ENCODE measurements around the gene FLNA. TPM values are rescaled to one million over a fixed set of nuclear protein-coding genes. Genes with fewer than 3 reads are reported as not detected.

FLNA gene
- total and polyA plus RNA-seq, 7 experiments from 2014 or later = 96.0 to 1,423 (median 462) TPM

DNA sequence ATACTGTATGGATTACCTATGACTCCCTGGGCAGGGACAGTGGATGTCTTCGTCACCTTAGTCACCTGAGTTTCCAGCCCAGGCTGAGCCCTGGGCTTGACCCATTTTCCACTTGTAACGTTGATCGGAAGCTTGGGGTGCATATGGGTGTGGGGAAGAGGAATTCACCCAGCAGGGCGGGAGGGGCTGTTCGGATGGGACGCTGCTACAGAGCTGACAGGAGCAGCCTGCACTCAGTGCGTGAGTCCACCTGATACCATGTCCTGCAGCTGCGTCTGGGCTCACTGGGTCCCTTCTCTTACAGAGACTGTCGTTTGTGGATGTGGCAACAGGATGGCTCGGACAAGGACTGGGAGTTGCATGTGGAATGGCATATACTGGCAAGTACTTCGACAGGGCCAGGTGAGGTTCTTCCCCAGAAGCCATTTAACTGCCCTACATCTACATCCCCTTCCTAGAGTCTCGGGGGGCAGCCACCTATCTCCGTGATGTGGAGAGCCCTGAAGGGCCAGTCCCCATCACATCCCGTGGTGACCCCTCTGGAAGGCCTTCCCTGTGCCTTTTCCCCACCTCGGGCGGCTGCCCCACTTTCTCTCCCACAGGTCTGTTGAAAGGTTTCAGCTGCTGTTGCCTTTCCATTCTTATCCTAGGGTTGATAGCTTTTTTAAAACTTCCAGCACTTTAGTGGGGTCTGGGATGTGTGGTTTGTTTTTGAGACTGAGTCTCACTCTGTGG, 65.2 kb downstream of the FLNA start:
- H3K4me1 ChIP-seq (ENCODE audit: control insufficient read depth in 2 of 2, insufficient read depth in 2 of 2, low read length in 2 of 2) = peaks cover 30 to 35% of the 10 kb centered on the region in 2 donors
- POLR2A ChIA-PET = interaction anchor here (0.5 to 1.4 kb wide), 4 partner anchors 18 to 307 kb away, joined by 3 to 6 read pairs (median 4); no protein-coding TSS in a partner anchor
- H3K27ac Mint-ChIP-seq = peak overlapping the region in 2 of 9 donors; percentile 12 to 85

DNA sequence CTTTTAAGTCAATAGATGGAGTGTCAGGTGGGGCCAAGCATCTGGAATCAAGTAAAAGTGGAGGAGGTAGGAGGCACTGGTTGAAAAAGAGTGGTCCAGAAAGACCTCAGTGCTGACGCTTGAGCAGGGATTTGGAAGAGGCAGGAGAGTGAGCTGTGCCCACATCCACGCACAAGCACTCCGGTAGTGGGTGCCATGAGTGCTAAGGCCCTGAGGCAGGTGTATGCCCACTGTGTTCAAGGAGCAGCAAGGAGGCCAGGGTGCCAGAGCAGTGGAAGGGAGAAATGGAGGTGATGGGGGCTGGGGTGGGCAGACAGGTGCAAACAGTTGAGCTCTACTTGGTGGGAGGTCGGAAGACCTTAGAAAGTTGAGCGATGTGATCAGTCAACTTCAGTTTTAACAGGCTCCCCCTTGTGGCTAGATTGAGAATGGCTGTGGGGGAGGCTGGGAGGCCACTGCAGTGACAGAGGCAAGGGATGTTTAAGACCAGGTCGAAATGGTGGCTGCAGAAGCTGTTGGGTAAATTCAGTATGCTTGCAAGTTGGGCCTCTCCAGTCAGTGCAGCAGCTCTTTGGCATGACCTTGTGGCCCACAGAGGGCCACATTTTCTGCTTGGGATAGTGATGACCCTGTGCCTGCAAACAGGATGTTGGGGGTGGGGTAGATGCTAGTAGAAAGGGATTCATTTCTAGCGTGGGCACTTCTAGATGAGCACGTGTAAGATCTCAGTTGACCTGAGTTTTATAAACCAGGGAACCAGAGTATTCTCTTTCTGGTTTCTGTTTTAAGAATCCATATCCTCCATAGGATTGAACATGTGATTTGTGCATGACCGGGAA, 66.1 kb downstream of the FLNA start:
- DNase-seq (peak; percentile 47 to 83 (median 71)), ATAC-seq (peak; percentile 91)
- peak overlapping the region; percentile 20 for H3K4me3 ChIP-seq (ENCODE audit: low read length)
- intact Hi-C loops (cut with micrococcal nuclease) = loop anchor here in 1 of 2 donors (1.0 kb wide), 2 partner anchors 172 to 211 kb away; partner anchors contain the start of gene MECP2
- H3K27me3 ChIP-seq (ENCODE audit: control insufficient read depth in 2 of 2, insufficient read depth in 2 of 2, low read length in 2 of 2) = no peaks in the 10 kb centered on the region
- no peak overlapping the region for H3K27ac ChIP-seq (ENCODE audit: low read depth, low read length)
- peaks cover 26 to 35% of the 10 kb centered on the region in 2 donors for H3K4me1 ChIP-seq (ENCODE audit: control insufficient read depth in 2 of 2, insufficient read depth in 2 of 2, low read length in 2 of 2)
- ChIA-PET POLR2A (interaction anchor here (0.9 to 1.4 kb wide), 3 partner anchors 19 to 212 kb away, joined by 4 to 6 read pairs (median 5); no protein-coding TSS in a partner anchor), CTCF (interaction anchor here (0.6 to 2.7 kb wide), 8 partner anchors 9 to 295 kb away, joined by 3 to 9 read pairs (median 5); no protein-coding TSS in a partner anchor)
- Mint-ChIP-seq H3K36me3 (no peaks in the 10 kb centered on the region), H3K4me1 (peaks cover 17 to 38% (median 29%) of the 10 kb centered on the region in 7 donors), H3K9me3 (no peaks in the 10 kb centered on the region), H3K27ac (peak overlapping the region in 8 of 9 donors; percentile 2 to 85 (median 50)), H3K4me3 (peak overlapping the region; percentile 29 to 63 (median 46)), H3K27me3 (no peaks in the 10 kb centered on the region)
- H3K36me3 ChIP-seq (ENCODE audit: control insufficient read depth in 2 of 3, insufficient read depth in 3 of 3, low read length in 3 of 3) = no peaks in the 10 kb centered on the region
- H3K9me3 ChIP-seq (ENCODE audit: control insufficient read depth in 2 of 3, low read length in 3 of 3) = no peaks in the 10 kb centered on the region

More for the DNA sequence above, 65.2 kb downstream of the FLNA start:
- no peaks in the 10 kb centered on the region for H3K9me3 Mint-ChIP-seq
- Histone ChIP-seq H3K4me3 (ENCODE audit: low read length) (no peak overlapping the region), H3K27me3 (ENCODE audit: control insufficient read depth in 2 of 2, insufficient read depth in 2 of 2, low read length in 2 of 2) (no peaks in the 10 kb centered on the region), H3K9me3 (ENCODE audit: control insufficient read depth in 2 of 3, low read length in 3 of 3) (no peaks in the 10 kb centered on the region), H3K27ac (ENCODE audit: low read depth, low read length) (no peak overlapping the region), H3K36me3 (ENCODE audit: control insufficient read depth in 2 of 3, insufficient read depth in 3 of 3, low read length in 3 of 3) (no peaks in the 10 kb centered on the region)
- H3K4me3 Mint-ChIP-seq = no peak overlapping the region
- intact Hi-C loops (cut with micrococcal nuclease) = no loop called here
- ATAC-seq (no peak), DNase-seq (no peak)
- CTCF ChIA-PET = interaction anchor here (1.0 to 2.7 kb wide), 7 partner anchors 8 to 296 kb away, joined by 3 to 9 read pairs (median 5); no protein-coding TSS in a partner anchor
- H3K27me3 Mint-ChIP-seq = no peaks in the 10 kb centered on the region
- H3K36me3 Mint-ChIP-seq = no peaks in the 10 kb centered on the region
- peaks cover 20 to 42% (median 32%) of the 10 kb centered on the region in 7 donors for H3K4me1 Mint-ChIP-seq

DNA sequence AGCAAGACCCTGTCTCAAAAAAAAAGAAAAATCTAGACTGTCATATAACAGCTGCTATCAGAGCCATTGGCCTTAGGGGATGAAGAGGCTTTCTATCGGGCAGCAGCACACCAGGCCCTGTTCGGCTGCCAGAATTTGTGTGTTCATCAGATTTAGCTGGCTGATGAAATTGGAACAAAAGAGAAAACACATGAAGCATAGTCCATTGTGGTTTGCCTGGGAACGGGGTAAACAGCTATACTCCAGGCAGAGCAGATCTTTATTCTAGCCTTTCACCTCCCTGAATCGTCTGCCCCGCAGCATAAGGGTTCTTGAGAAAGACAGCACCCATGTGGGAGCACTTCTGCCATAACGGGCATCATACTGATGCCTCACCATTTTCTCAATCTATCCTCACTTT, 67.2 kb downstream of the FLNA start:
- no peaks in the 10 kb centered on the region for H3K36me3 ChIP-seq (ENCODE audit: control insufficient read depth in 2 of 3, insufficient read depth in 3 of 3, low read length in 3 of 3)
- DNase-seq (no peak), ATAC-seq (no peak)
- H3K4me3 ChIP-seq (ENCODE audit: low read length) = no peak overlapping the region
- H3K27me3 Mint-ChIP-seq = no peaks in the 10 kb centered on the region
- H3K27me3 ChIP-seq (ENCODE audit: control insufficient read depth in 2 of 2, insufficient read depth in 2 of 2, low read length in 2 of 2) = no peaks in the 10 kb centered on the region
- intact Hi-C loops (cut with micrococcal nuclease) = no loop called here
- no peak overlapping the region for H3K27ac Mint-ChIP-seq
- no peak overlapping the region for H3K4me3 Mint-ChIP-seq
- no peaks in the 10 kb centered on the region for H3K9me3 Mint-ChIP-seq
- ChIA-PET POLR2A (no interaction called here), CTCF (interaction anchor here (1.0 to 2.7 kb wide), 2 partner anchors 170 to 221 kb away, joined by 4 to 9 read pairs; no protein-coding TSS in a partner anchor)
- H3K36me3 Mint-ChIP-seq = no peaks in the 10 kb centered on the region
- peaks cover 12 to 31% (median 21%) of the 10 kb centered on the region in 7 donors for H3K4me1 Mint-ChIP-seq
- H3K27ac ChIP-seq (ENCODE audit: low read depth, low read length) = no peak overlapping the region
- H3K9me3 ChIP-seq (ENCODE audit: control insufficient read depth in 2 of 3, low read length in 3 of 3) = no peaks in the 10 kb centered on the region
- H3K4me1 ChIP-seq (ENCODE audit: control insufficient read depth in 2 of 2, insufficient read depth in 2 of 2, low read length in 2 of 2) = peaks cover 15 to 25% of the 10 kb centered on the region in 2 donors

DNA sequence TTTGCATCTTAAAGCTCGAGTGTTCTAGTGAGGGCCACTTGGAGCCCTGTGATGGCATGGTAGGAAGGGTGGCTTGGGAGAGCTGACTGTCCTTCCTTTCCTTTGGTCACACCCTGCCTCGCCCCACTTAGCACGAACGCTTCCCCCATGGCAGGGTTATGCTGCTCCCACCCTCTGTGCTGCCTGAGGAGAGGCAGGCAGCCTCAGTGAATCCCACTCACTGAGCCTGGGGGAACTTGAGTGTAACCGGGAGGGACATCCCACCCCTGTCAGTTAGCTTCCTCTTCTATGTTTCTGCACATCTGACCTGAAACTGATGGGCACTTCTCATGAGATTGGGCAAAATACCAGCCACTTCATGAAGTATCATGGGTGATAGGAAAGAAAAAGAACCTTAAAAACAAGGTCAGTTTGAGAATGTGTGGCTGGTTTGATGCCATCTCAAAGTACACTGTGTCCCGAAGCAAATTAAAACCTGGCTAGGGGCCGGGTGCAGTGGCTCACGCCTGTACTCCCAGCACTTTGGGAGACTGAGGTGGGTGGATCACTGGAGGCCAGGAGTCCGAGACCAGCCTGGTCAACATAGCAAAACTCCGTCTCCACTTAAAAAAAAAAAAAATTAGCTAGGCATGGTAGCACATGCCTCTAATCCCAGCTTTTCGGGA, 68.8 kb downstream of the FLNA start:
- ATAC-seq (no peak), DNase-seq (no peak)
- Mint-ChIP-seq H3K4me3 (no peak overlapping the region), H3K9me3 (no peaks in the 10 kb centered on the region), H3K36me3 (no peaks in the 10 kb centered on the region), H3K4me1 (peaks cover 12 to 25% (median 21%) of the 10 kb centered on the region in 7 donors), H3K27ac (no peak overlapping the region), H3K27me3 (no peaks in the 10 kb centered on the region)
- Histone ChIP-seq H3K27ac (ENCODE audit: low read depth, low read length) (no peak overlapping the region), H3K4me3 (ENCODE audit: low read length) (no peak overlapping the region), H3K4me1 (ENCODE audit: control insufficient read depth in 2 of 2, insufficient read depth in 2 of 2, low read length in 2 of 2) (peaks cover 15 to 18% of the 10 kb centered on the region in 2 donors), H3K27me3 (ENCODE audit: control insufficient read depth in 2 of 2, insufficient read depth in 2 of 2, low read length in 2 of 2) (no peaks in the 10 kb centered on the region), H3K36me3 (ENCODE audit: control insufficient read depth in 2 of 3, insufficient read depth in 3 of 3, low read length in 3 of 3) (no peaks in the 10 kb centered on the region), H3K9me3 (ENCODE audit: control insufficient read depth in 2 of 3, low read length in 3 of 3) (no peaks in the 10 kb centered on the region)
- ChIA-PET POLR2A (interaction anchor here (1.0 kb wide), 1 partner anchor 21 kb away, joined by 4 read pairs; no protein-coding TSS in a partner anchor), CTCF (no interaction called here)
- intact Hi-C loops (cut with micrococcal nuclease) = no loop called here

DNA sequence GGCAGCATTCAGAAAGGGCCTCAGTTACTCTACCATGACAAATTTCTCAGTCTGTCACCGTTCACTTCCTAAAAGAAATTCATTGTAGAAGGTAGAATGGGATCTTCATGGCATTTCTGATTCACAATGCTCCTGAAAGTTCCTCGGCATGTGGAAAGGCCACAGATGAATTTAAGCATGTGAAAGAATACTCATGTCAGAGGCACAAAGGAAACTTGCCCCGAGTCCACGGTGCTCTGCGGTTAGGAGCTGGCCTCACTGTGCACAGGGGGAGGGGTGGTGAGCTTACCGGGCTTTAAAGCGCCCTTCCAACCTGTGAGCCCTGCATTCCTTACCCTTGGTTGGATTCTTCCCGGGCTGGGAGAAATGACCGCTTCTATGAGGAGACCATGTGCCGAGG, 69.6 kb downstream of the FLNA start:
- no peak overlapping the region for H3K4me3 Mint-ChIP-seq
- CTCF ChIA-PET = no interaction called here
- no peak for ATAC-seq

DNA sequence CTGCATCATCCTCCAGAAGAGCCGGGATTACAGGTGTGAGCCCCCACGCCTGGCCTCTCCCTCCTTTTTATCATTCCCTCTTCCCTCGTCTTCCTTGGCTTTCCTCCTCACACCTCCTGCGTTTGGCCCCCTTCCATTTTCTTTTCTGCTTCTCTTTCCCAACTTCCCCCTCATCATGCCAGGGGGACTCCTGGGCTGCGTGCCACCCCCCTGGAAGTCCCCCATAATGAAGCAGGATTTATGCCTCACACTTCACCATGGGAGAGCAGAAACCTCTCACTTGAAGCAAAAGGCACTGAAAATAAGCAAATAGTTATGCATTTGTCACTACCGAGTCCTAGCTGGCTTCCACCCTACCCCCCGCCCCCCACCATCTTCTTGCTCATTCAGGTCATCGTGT, 71.0 kb downstream of the FLNA start:
- H3K4me1 ChIP-seq (ENCODE audit: control insufficient read depth in 2 of 2, insufficient read depth in 2 of 2, low read length in 2 of 2) = peaks cover 9 to 11% of the 10 kb centered on the region in 2 donors
- DNase-seq = no peak
- Mint-ChIP-seq H3K27me3 (peaks cover 0 to 2% (median 0%) of the 10 kb centered on the region in 5 donors), H3K9me3 (no peaks in the 10 kb centered on the region), H3K4me3 (peak overlapping the region in 1 of 10 donors; percentile 29), H3K27ac (no peak overlapping the region), H3K36me3 (no peaks in the 10 kb centered on the region), H3K4me1 (peaks cover 11 to 22% (median 17%) of the 10 kb centered on the region in 7 donors)
- intact Hi-C loops (cut with micrococcal nuclease) = no loop called here
- ChIA-PET CTCF (no interaction called here), POLR2A (interaction anchor here (0.6 kb wide), 3 partner anchors 172 to 279 kb away, joined by 3 to 7 read pairs (median 4); no protein-coding TSS in a partner anchor)
- ATAC-seq = no peak
- H3K4me3 ChIP-seq (ENCODE audit: low read length) = no peak overlapping the region
- H3K9me3 ChIP-seq (ENCODE audit: control insufficient read depth in 2 of 3, low read length in 3 of 3) = no peaks in the 10 kb centered on the region
- H3K36me3 ChIP-seq (ENCODE audit: control insufficient read depth in 2 of 3, insufficient read depth in 3 of 3, low read length in 3 of 3) = no peaks in the 10 kb centered on the region
- no peaks in the 10 kb centered on the region for H3K27me3 ChIP-seq (ENCODE audit: control insufficient read depth in 2 of 2, insufficient read depth in 2 of 2, low read length in 2 of 2)
- H3K27ac ChIP-seq (ENCODE audit: low read depth, low read length) = no peak overlapping the region

More for the DNA sequence above, 69.6 kb downstream of the FLNA start:
- Histone ChIP-seq H3K36me3 (ENCODE audit: control insufficient read depth in 2 of 3, insufficient read depth in 3 of 3, low read length in 3 of 3) (no peaks in the 10 kb centered on the region), H3K4me1 (ENCODE audit: control insufficient read depth in 2 of 2, insufficient read depth in 2 of 2, low read length in 2 of 2) (peaks cover 15 to 18% of the 10 kb centered on the region in 2 donors), H3K4me3 (ENCODE audit: low read length) (no peak overlapping the region), H3K9me3 (ENCODE audit: control insufficient read depth in 2 of 3, low read length in 3 of 3) (no peaks in the 10 kb centered on the region), H3K27ac (ENCODE audit: low read depth, low read length) (no peak overlapping the region), H3K27me3 (ENCODE audit: control insufficient read depth in 2 of 2, insufficient read depth in 2 of 2, low read length in 2 of 2) (no peaks in the 10 kb centered on the region)
- no peaks in the 10 kb centered on the region for H3K36me3 Mint-ChIP-seq
- no peaks in the 10 kb centered on the region for H3K9me3 Mint-ChIP-seq
- POLR2A ChIA-PET = no interaction called here
- H3K27ac Mint-ChIP-seq = no peak overlapping the region
- no peak for DNase-seq
- H3K4me1 Mint-ChIP-seq = peaks cover 12 to 25% (median 20%) of the 10 kb centered on the region in 7 donors
- intact Hi-C loops (cut with micrococcal nuclease) = no loop called here
- H3K27me3 Mint-ChIP-seq = peaks cover 0 to 2% (median 0%) of the 10 kb centered on the region in 5 donors
